GM23338 (cell line): ENCODE measurements around the gene STAC2. TPM values are rescaled to one million over a fixed set of nuclear protein-coding genes. Genes with fewer than 3 reads are reported as not detected.
A peak's percentile ranks its signal among the peaks of the same experiment; 100 is the strongest.

ENCODE experiments used
- ATAC-seq: fragments of 200-7000 bp; cut with Tn5 transposase; 3 replicates; pipeline ENCODE4 v1.9.1; 2020
- DNase-seq: peaks from one replicate; pipeline ENCODE4 v3.0.0-alpha.2; 2015; ENCODE audit warnings: low spot score
- H2AFZ ChIP-seq: fragments of 200-600 bp; sonication (generic); 2 replicates; pipeline ENCODE4 v1.8.0; 2016; ENCODE audit warnings: antibody characterized with exemption, mild to moderate bottlenecking, moderate library complexity
- H3F3A ChIP-seq: fragments of 200-600 bp; sonication (generic); replicated peaks from 2 replicates; pipeline ENCODE4 v1.8.0; 2017; ENCODE audit warnings: antibody characterized with exemption, mixed run types, low read depth
- H3K27ac ChIP-seq: fragments of 200-600 bp; sonication (generic); 2 replicates; pipeline ENCODE4 v1.6.1; 2016; ENCODE audit warnings: low read depth
- H3K27me3 ChIP-seq: fragments of 200-600 bp; sonication (generic); 2 replicates; pipeline ENCODE4 v1.8.0; 2016; ENCODE audit warnings: mild to moderate bottlenecking, mixed run types, moderate library complexity; ENCODE audit not compliant: insufficient read depth
- H3K36me3 ChIP-seq: fragments of 200-600 bp; sonication (generic); 2 replicates; pipeline ENCODE4 v1.8.0; 2016; ENCODE audit warnings: mild to moderate bottlenecking; ENCODE audit not compliant: insufficient read depth
- H3K4me1 ChIP-seq: fragments of 200-600 bp; sonication (generic); 2 replicates; pipeline ENCODE4 v1.8.0; 2016; ENCODE audit warnings: mild to moderate bottlenecking, moderate library complexity; ENCODE audit not compliant: insufficient read depth
- H3K4me2 ChIP-seq: fragments of 200-600 bp; sonication (generic); 2 replicates; pipeline ENCODE4 v1.7.1; 2017; ENCODE audit warnings: mixed run types
- H3K4me3 ChIP-seq: fragments of 200-600 bp; sonication (generic); 2 replicates; pipeline ENCODE4 v1.6.1; 2016; ENCODE audit warnings: mixed run types
- H3K79me2 ChIP-seq: fragments of 200-600 bp; sonication (generic); replicated peaks from 2 replicates; pipeline ENCODE4 v1.8.0; 2017; ENCODE audit warnings: mild to moderate bottlenecking; ENCODE audit not compliant: insufficient read depth
- H3K9me2 ChIP-seq: fragments of 200-600 bp; sonication (generic); 2 replicates; pipeline ENCODE4 v1.8.0; 2017; ENCODE audit not compliant: insufficient read depth
- H4K20me1 ChIP-seq: fragments of 200-600 bp; sonication (generic); replicated peaks from 2 replicates; pipeline ENCODE4 v1.8.0; 2017; ENCODE audit warnings: mild to moderate bottlenecking; ENCODE audit not compliant: insufficient read depth
- H3K27ac Mint-ChIP-seq: 2 replicates; pipeline ENCODE4 v1.8.0; 2020; ENCODE audit warnings: inconsistent platforms, mild to moderate bottlenecking, moderate library complexity, mixed read lengths
- H3K27me3 Mint-ChIP-seq: 3 replicates; pipeline ENCODE4 v1.8.0; 2022; ENCODE audit warnings: low read depth, mild to moderate bottlenecking, moderate library complexity, mixed read lengths, inconsistent platforms; ENCODE audit not compliant: insufficient read depth, poor library complexity
- H3K36me3 Mint-ChIP-seq: 3 replicates; pipeline ENCODE4 v1.8.0; 2021; ENCODE audit warnings: low read depth, mild to moderate bottlenecking, inconsistent platforms, moderate library complexity, mixed read lengths
- H3K4me1 Mint-ChIP-seq: 3 replicates; pipeline ENCODE4 v1.8.0; 2020; ENCODE audit warnings: mild to moderate bottlenecking, inconsistent platforms, mixed read lengths
- H3K4me3 Mint-ChIP-seq: 3 replicates; pipeline ENCODE4 v1.8.0; 2021; ENCODE audit warnings: moderate library complexity, mild to moderate bottlenecking, inconsistent platforms, mixed read lengths
- H3K9me3 Mint-ChIP-seq: 3 replicates; pipeline ENCODE4 v1.8.0; 2020; ENCODE audit warnings: moderate library complexity, mild to moderate bottlenecking, inconsistent platforms, mixed read lengths
- CREB1 ChIP-seq: fragments of 250-450 bp; sonication (Bioruptor Pico); IDR thresholded peaks from 2 replicates; pipeline ENCODE4 v1.5.0; 2020; ENCODE audit warnings: low read depth, mild to moderate bottlenecking, moderate library complexity
- EZH2 ChIP-seq: fragments of 200-600 bp; sonication (generic); IDR thresholded peaks from one replicate; pipeline ENCODE4 v1.8.0; 2017; ENCODE audit warnings: antibody characterized with exemption, mild to moderate bottlenecking, low read depth; ENCODE audit not compliant: unreplicated experiment
- EZH2phosphoT487 ChIP-seq: fragments of 200-600 bp; sonication (generic); IDR thresholded peaks from one replicate; pipeline ENCODE4 v1.8.1; 2018; ENCODE audit warnings: antibody characterized with exemption; ENCODE audit not compliant: unreplicated experiment
- JUNB ChIP-seq: IDR thresholded peaks from one replicate; pipeline ENCODE4 v1.6.1; 2016; ENCODE audit warnings: antibody characterized with exemption; ENCODE audit not compliant: unreplicated experiment
- NANOG ChIP-seq: IDR thresholded peaks from 2 replicates; pipeline ENCODE4 v1.6.1; 2016; ENCODE audit warnings: antibody characterized with exemption, borderline replicate concordance
- POLR2AphosphoS5 ChIP-seq: IDR thresholded peaks from 2 replicates; pipeline ENCODE4 v1.6.1; 2016; ENCODE audit warnings: antibody characterized with exemption, low read depth
- STAT1 ChIP-seq: IDR thresholded peaks from one replicate; pipeline ENCODE4 v1.6.1; 2016; ENCODE audit warnings: antibody characterized with exemption; ENCODE audit not compliant: unreplicated experiment
- ZNF114 ChIP-seq: fragments of 250-450 bp; sonication (Bioruptor Pico); IDR thresholded peaks from 2 replicates; pipeline ENCODE4 v1.5.0; 2020; ENCODE audit warnings: mild to moderate bottlenecking, moderate library complexity
- ZNF331 ChIP-seq: fragments of 250-450 bp; sonication (Bioruptor Pico); IDR thresholded peaks from 2 replicates; pipeline ENCODE4 v1.5.0; 2020; ENCODE audit warnings: low read depth, mild to moderate bottlenecking, moderate library complexity
- polyA plus RNA-seq: library from polyadenylated mRNA; unstranded; fragments of >200 nt; fragmentation: Nextera tagmentation; extraction: Ambion mirVana; gene quantifications from 2 replicates; pipeline ENCODE4 v1.2.1, GENCODE V29; 2016
- total RNA-seq: library from RNA; depleted of rRNA; stranded (reverse); fragments of >200 nt; shearing (Covaris generic); gene quantifications from 2 replicates; pipeline ENCODE4 v1.2.3, GENCODE V29; 2014
- TF ChIP-seq, protein P1 (sequence below), 2 experiments: fragments of 200-600 bp in 1 of 2; sonication (generic) in 1 of 2; conservative IDR thresholded peaks; 2 replicates each; pipeline versions ENCODE4 v1.5.1 to v1.6.1; 2016 to 2017; ENCODE audit warnings: antibody characterized with exemption in 2 of 2, low read depth in 2 of 2, mild to moderate bottlenecking in 2 of 2, moderate library complexity in 1 of 2
- TF ChIP-seq, protein P2 (sequence below): IDR thresholded peaks from one replicate; pipeline ENCODE4 v1.6.1; 2018; ENCODE audit warnings: antibody characterized with exemption; ENCODE audit not compliant: unreplicated experiment
- TF ChIP-seq, protein P3 (sequence below): IDR thresholded peaks from 2 replicates; pipeline ENCODE4 v1.6.1; 2016; ENCODE audit warnings: antibody characterized with exemption

STAC2 gene
- total and polyA plus RNA-seq, 2 experiments from 2014 or later: 1.9 to 3.1 TPM

DNA sequence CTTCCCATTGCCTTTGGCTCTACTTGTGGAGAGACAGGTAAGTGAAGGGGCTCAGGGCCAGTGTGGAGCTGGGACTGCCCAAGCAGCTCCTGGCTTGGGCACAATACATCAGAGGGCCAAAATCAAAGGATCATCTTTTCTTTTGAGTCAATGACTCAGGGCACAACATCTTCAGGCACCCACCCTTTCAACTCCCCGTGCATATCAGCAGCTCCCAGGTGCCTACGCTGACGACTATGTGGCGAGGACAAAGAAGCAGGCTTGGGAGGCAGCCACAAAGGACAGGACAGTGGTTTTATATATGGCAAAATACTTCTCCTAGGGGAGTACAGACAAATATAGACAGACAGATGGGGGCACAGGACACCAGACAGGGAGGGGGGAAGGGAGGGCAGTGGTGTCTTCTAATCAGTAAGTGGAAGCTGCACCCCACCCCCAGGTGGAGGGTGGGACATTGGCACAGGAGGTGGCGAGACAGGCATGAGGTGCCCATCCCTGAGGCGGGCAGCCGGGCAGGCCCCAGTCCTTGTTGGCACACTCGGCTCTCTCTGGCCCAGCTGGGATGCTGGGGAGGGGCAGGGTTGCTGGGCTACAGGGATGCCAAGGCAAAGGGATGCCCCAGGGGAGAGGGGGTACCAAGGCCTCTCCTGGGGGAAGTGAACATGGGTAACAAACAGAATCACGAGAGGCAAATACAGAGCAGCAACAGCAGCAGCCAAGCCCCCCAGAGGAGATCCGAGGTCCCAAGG, 52.0 kb downstream of the STAC2 start:
- DNase-seq: no peak
- Mint-ChIP-seq H3K4me3 (no peak overlapping the region; the same call in 2 of the 3 replicates), H3K9me3 (peaks cover 3% of the 10 kb centered on the region; the same call in 2 of the 3 replicates), H3K36me3 (peaks cover 21% of the 10 kb centered on the region), H3K27ac (no peak overlapping the region), H3K4me1 (peaks cover 44% of the 10 kb centered on the region), H3K27me3 (peaks cover 23% of the 10 kb centered on the region)
- no peak overlapping the region for H2AFZ ChIP-seq
- no peak overlapping the region for H3K4me3 ChIP-seq
- H3F3A ChIP-seq: peaks cover 15% of the 10 kb centered on the region
- H3K79me2 ChIP-seq: no peaks in the 10 kb centered on the region
- H3K9me2 ChIP-seq: no peaks in the 10 kb centered on the region
- no peaks in the 10 kb centered on the region for H3K36me3 ChIP-seq
- ATAC-seq: no peak
- H3K4me1 ChIP-seq: peaks cover 18% of the 10 kb centered on the region
- no peaks in the 10 kb centered on the region for H3K27me3 ChIP-seq
- no peak overlapping the region for H3K27ac ChIP-seq
- TF ChIP-seq POLR2AphosphoS5 (peak; percentile 30; the same call in 1 of the 2 replicates), ZNF114 (no peak)
- TF ChIP-seq, protein P1, sequence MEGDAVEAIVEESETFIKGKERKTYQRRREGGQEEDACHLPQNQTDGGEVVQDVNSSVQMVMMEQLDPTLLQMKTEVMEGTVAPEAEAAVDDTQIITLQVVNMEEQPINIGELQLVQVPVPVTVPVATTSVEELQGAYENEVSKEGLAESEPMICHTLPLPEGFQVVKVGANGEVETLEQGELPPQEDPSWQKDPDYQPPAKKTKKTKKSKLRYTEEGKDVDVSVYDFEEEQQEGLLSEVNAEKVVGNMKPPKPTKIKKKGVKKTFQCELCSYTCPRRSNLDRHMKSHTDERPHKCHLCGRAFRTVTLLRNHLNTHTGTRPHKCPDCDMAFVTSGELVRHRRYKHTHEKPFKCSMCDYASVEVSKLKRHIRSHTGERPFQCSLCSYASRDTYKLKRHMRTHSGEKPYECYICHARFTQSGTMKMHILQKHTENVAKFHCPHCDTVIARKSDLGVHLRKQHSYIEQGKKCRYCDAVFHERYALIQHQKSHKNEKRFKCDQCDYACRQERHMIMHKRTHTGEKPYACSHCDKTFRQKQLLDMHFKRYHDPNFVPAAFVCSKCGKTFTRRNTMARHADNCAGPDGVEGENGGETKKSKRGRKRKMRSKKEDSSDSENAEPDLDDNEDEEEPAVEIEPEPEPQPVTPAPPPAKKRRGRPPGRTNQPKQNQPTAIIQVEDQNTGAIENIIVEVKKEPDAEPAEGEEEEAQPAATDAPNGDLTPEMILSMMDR (conservative IDR thresholded peaks at IDR 0.05; ENCODE audit: low read depth in 2 of 2): no peak
- no peaks in the 10 kb centered on the region for H4K20me1 ChIP-seq
- peak overlapping the region; percentile 70 for H3K4me2 ChIP-seq

DNA sequence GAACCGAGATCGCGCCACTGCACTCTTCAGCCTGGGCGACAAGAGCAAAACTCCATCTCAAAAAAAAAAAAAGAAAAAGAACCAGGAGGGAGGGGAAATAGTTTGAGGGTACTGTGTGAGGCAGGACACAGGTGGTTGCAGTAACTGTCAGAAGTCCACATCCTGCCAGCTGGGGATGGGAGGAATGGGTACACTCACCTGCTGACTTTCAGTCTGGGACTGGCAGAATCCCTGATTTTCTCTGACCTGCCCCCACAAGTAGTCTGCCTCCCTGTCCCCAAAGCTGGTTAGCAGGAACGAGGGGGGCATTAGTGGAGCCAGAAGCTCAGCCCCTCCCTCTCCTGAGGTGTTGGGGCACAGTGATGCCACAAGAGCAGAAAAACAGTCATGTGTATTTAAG, 52.7 kb downstream of the STAC2 start:
- peaks cover 9% of the 10 kb centered on the region; the same call in 2 of the 3 replicates for H3K9me3 Mint-ChIP-seq
- Histone ChIP-seq H3K79me2 (no peaks in the 10 kb centered on the region), H3K36me3 (no peaks in the 10 kb centered on the region), H3K4me1 (peaks cover 18% of the 10 kb centered on the region), H3K27ac (no peak overlapping the region), H2AFZ (no peak overlapping the region), H3K4me2 (no peak overlapping the region), H3F3A (peaks cover 13% of the 10 kb centered on the region), H3K9me2 (no peaks in the 10 kb centered on the region), H3K4me3 (no peak overlapping the region), H3K27me3 (peaks cover under 1% of the 10 kb centered on the region; the same call in 1 of the 2 replicates), H4K20me1 (no peaks in the 10 kb centered on the region)
- H3K4me1 Mint-ChIP-seq: peaks cover 43% of the 10 kb centered on the region
- no peak overlapping the region for H3K27ac Mint-ChIP-seq
- DNase-seq (no peak), ATAC-seq (no peak)
- no peak overlapping the region for H3K4me3 Mint-ChIP-seq
- peaks cover 22% of the 10 kb centered on the region for H3K36me3 Mint-ChIP-seq
- H3K27me3 Mint-ChIP-seq: peaks cover 23% of the 10 kb centered on the region
- no peak for TF ChIP-seq JUNB
- TF ChIP-seq, protein P1 (conservative IDR thresholded peaks at IDR 0.05; ENCODE audit: low read depth in 2 of 2): no peak
- TF ChIP-seq, protein P2, sequence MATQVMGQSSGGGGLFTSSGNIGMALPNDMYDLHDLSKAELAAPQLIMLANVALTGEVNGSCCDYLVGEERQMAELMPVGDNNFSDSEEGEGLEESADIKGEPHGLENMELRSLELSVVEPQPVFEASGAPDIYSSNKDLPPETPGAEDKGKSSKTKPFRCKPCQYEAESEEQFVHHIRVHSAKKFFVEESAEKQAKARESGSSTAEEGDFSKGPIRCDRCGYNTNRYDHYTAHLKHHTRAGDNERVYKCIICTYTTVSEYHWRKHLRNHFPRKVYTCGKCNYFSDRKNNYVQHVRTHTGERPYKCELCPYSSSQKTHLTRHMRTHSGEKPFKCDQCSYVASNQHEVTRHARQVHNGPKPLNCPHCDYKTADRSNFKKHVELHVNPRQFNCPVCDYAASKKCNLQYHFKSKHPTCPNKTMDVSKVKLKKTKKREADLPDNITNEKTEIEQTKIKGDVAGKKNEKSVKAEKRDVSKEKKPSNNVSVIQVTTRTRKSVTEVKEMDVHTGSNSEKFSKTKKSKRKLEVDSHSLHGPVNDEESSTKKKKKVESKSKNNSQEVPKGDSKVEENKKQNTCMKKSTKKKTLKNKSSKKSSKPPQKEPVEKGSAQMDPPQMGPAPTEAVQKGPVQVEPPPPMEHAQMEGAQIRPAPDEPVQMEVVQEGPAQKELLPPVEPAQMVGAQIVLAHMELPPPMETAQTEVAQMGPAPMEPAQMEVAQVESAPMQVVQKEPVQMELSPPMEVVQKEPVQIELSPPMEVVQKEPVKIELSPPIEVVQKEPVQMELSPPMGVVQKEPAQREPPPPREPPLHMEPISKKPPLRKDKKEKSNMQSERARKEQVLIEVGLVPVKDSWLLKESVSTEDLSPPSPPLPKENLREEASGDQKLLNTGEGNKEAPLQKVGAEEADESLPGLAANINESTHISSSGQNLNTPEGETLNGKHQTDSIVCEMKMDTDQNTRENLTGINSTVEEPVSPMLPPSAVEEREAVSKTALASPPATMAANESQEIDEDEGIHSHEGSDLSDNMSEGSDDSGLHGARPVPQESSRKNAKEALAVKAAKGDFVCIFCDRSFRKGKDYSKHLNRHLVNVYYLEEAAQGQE: no peak
- TF ChIP-seq CREB1 (CRISPR knock-in tag): no peak
- TF ChIP-seq EZH2phosphoT487: no peak
- no peak for TF ChIP-seq STAT1
- TF ChIP-seq ZNF114: no peak
- no peak for TF ChIP-seq POLR2AphosphoS5
- TF ChIP-seq ZNF331 (CRISPR knock-in tag): no peak
- TF ChIP-seq NANOG: no peak
- TF ChIP-seq, protein P3, sequence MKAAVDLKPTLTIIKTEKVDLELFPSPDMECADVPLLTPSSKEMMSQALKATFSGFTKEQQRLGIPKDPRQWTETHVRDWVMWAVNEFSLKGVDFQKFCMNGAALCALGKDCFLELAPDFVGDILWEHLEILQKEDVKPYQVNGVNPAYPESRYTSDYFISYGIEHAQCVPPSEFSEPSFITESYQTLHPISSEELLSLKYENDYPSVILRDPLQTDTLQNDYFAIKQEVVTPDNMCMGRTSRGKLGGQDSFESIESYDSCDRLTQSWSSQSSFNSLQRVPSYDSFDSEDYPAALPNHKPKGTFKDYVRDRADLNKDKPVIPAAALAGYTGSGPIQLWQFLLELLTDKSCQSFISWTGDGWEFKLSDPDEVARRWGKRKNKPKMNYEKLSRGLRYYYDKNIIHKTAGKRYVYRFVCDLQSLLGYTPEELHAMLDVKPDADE: no peak
- no peak for TF ChIP-seq EZH2
